AG09309 (cell line): ENCODE data around the gene COX7A2L.

Experiments used
- DNase-seq: peaks from one replicate; pipeline ENCODE4 v3.0.0-alpha.2; 2010; ENCODE audit warnings: low read depth
- H3K4me3 ChIP-seq: 2 replicates; pipeline ENCODE4 v1.5.1; 2011; ENCODE audit warnings: mild to moderate bottlenecking, low read depth, low read length, moderate library complexity; ENCODE audit not compliant: control insufficient read depth
- CTCF ChIP-seq: IDR thresholded peaks from 2 replicates; pipeline ENCODE4 v1.5.1; 2011; ENCODE audit warnings: mild to moderate bottlenecking, low read depth, low read length, inconsistent platforms; ENCODE audit not compliant: insufficient read depth, control insufficient read depth; ENCODE audit errors: missing control alignments

The COX7A2L gene

GRCh38 chr2:42378415-42378814 lies 17.4 kb upstream of the COX7A2L start:
- DNase-seq: no peak
- TF ChIP-seq CTCF: no peak
- no peak overlapping the region for H3K4me3 ChIP-seq

GRCh38 chr2:42376758-42377157 lies 15.7 kb upstream of the COX7A2L start:
- no peak overlapping the region for H3K4me3 ChIP-seq
- no peak for DNase-seq
- TF ChIP-seq CTCF: no peak

GRCh38 chr2:42372474-42373200 lies 11.6 kb upstream of the COX7A2L start:
- no peak for TF ChIP-seq CTCF
- no peak overlapping the region for H3K4me3 ChIP-seq
- DNase-seq: no peak

GRCh38 chr2:42371611-42372473 lies 10.8 kb upstream of the COX7A2L start:
- no peak for TF ChIP-seq CTCF
- no peak overlapping the region for H3K4me3 ChIP-seq
- no peak for DNase-seq

GRCh38 chr2:42369532-42370229 lies 8.7 kb upstream of the COX7A2L start:
- TF ChIP-seq CTCF: no peak
- H3K4me3 ChIP-seq: no peak overlapping the region
- DNase-seq: no peak

- H3K4me3 ChIP-seq: no peak overlapping the region
- no peak for TF ChIP-seq CTCF
- DNase-seq: no peak
Measured at GRCh38 chr2:42368817-42369531, 8.0 kb upstream of the COX7A2L start.
